WERI-Rb-1 (cell line): Measurements from ENCODE around the gene SERPINA9.
"Not testable (repeated sequence)": the region's sequence is repeated elsewhere in the genome, so short reads cannot be mapped to it uniquely, and the experiment has no call there.

ENCODE experiments used
- DNase-seq: peaks from one replicate; pipeline ENCODE4 v3.0.0-alpha.2; 2020
- H3K27ac ChIP-seq: fragments of 250-450 bp; sonication (Bioruptor Pico); 2 replicates; pipeline ENCODE4 v1.5.1; 2020; ENCODE audit warnings: mild to moderate bottlenecking, moderate library complexity
- H3K27me3 ChIP-seq: fragments of 250-450 bp; sonication (Bioruptor Pico); 2 replicates; pipeline ENCODE4 v1.5.1; 2021; ENCODE audit warnings: mild to moderate bottlenecking, low read depth, moderate library complexity; ENCODE audit not compliant: insufficient read depth, severe bottlenecking
- H3K36me3 ChIP-seq: fragments of 250-450 bp; sonication (Bioruptor Pico); 2 replicates; pipeline ENCODE4 v1.5.1; 2020; ENCODE audit warnings: mild to moderate bottlenecking, moderate library complexity
- H3K4me3 ChIP-seq: 2 replicates; pipeline ENCODE4 v1.5.1; 2011; ENCODE audit warnings: low read depth, mild to moderate bottlenecking, control low read depth, low read length
- H3K9me3 ChIP-seq: fragments of 250-450 bp; sonication (Bioruptor Pico); 2 replicates; pipeline ENCODE4 v1.5.1; 2021; ENCODE audit warnings: mild to moderate bottlenecking, moderate library complexity; ENCODE audit not compliant: severe bottlenecking
- TF ChIP-seq, protein P1 (sequence below): IDR thresholded peaks from 2 replicates; pipeline ENCODE4 v1.5.1; 2011; ENCODE audit warnings: low read depth, mild to moderate bottlenecking, control low read depth, inconsistent platforms, low read length

SERPINA9 gene

DNA sequence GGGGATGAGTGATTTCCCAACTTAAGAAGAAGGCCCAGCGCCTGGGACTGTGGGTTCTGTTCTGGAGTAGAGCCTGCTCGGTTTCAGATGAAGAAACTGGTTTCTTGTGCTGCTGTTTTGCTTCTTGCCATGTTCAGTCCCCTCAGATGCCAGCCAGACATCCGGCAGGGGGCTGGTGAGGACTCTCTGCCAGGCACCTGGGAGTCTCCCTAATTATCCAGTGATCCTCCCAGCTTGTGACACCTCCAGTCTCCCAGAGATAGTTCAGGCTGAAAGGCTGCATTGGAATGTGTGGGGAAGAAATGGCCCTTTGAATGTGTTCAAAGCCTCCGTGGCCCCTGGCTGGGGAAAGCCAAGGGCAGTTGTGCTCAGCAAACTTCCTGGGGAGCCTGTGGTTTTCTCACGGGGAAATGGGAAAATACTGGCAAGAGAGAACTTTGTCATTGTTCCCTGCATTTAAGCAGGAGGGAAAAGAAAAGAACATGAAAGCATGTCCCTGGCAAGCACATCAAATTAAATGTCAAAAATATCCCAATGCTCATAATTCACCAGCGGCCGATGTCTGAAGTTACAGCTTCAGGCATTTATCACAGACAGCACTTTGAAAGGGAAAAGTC is 41.8 kb upstream of the SERPINA9 start:
- Histone ChIP-seq H3K4me3 (no peak overlapping the region), H3K36me3 (no peaks in the 10 kb centered on the region), H3K9me3 (no peaks in the 10 kb centered on the region), H3K27me3 (peaks cover 75% of the 10 kb centered on the region), H3K27ac (no peak overlapping the region)
- TF ChIP-seq, protein P1, sequence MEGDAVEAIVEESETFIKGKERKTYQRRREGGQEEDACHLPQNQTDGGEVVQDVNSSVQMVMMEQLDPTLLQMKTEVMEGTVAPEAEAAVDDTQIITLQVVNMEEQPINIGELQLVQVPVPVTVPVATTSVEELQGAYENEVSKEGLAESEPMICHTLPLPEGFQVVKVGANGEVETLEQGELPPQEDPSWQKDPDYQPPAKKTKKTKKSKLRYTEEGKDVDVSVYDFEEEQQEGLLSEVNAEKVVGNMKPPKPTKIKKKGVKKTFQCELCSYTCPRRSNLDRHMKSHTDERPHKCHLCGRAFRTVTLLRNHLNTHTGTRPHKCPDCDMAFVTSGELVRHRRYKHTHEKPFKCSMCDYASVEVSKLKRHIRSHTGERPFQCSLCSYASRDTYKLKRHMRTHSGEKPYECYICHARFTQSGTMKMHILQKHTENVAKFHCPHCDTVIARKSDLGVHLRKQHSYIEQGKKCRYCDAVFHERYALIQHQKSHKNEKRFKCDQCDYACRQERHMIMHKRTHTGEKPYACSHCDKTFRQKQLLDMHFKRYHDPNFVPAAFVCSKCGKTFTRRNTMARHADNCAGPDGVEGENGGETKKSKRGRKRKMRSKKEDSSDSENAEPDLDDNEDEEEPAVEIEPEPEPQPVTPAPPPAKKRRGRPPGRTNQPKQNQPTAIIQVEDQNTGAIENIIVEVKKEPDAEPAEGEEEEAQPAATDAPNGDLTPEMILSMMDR, result no peak
- DNase-seq, result no peak

DNA sequence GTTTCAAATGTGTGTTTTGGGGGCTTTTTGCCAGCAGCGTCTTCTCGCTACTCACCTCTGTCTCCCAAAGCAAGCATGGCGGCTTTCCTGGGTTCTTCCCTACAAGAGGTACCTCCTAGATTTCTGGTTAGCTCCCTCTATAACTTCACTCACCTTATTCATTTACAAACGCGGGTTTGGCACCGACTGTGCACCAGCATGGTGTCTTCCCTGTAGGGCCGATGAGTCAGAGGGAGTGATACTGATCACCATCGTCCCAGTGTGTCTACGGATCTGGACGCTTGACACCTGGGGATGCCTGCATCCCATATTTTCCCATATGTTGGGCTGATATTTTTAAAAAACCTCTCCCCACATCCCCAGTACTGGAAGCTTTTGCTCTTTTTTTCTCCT is 41.2 kb upstream of the SERPINA9 start:
- no peak for DNase-seq
- H3K36me3 ChIP-seq, result no peaks in the 10 kb centered on the region
- no peak overlapping the region for H3K4me3 ChIP-seq
- H3K27me3 ChIP-seq, result peaks cover 75% of the 10 kb centered on the region
- TF ChIP-seq, protein P1, result no peak
- no peak overlapping the region for H3K27ac ChIP-seq
- H3K9me3 ChIP-seq, result no peaks in the 10 kb centered on the region

DNA sequence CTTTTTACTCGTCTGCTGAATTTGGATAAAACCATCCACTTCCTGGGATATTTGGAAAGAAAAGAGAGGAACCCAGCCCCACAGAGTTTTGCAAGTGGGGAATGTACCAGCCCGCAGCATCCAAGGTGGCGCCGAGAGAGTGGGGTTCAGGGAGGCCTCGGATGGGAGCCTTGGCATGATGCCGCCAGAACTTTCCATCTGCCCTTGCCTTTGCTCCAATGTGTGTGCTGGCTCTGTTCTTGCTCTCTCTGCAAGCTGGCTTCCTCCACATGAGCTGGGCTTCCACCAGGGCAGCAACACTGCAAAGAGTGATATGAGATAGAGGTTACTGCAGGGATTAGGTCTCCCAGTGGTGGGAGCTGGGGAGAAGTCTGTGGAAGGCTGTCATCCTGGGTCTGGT is 39.9 kb upstream of the SERPINA9 start:
- no peak overlapping the region for H3K27ac ChIP-seq
- H3K36me3 ChIP-seq, result no peaks in the 10 kb centered on the region
- H3K9me3 ChIP-seq, result no peaks in the 10 kb centered on the region
- no peak for DNase-seq
- TF ChIP-seq, protein P1, result no peak
- H3K27me3 ChIP-seq, result peaks cover 73% of the 10 kb centered on the region
- no peak overlapping the region for H3K4me3 ChIP-seq

DNA sequence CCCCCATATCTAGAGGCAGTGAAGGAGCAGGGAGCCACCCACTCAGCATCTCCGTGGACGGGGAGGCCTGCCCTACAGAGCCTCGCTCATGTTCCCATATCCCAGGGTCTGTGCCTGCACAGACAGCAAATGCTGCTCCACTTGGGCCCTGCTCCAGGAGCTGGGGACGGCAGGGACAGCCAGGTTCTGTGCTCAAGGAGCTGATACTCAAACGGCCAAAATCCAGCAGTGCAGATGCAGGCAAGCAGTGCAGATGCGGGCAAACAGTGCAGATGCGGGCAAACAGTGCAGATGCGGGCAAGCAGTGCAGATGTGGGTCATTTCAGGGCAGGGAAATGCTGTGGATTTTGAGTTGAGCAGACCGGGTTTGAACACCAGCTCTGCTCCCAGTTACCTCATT is 39.4 kb upstream of the SERPINA9 start:
- DNase-seq, result no peak
- H3K27ac ChIP-seq, result no peak overlapping the region
- TF ChIP-seq, protein P1, result no peak
- no peaks in the 10 kb centered on the region for H3K9me3 ChIP-seq
- H3K36me3 ChIP-seq, result no peaks in the 10 kb centered on the region
- H3K27me3 ChIP-seq, result peaks cover 75% of the 10 kb centered on the region
- no peak overlapping the region for H3K4me3 ChIP-seq

DNA sequence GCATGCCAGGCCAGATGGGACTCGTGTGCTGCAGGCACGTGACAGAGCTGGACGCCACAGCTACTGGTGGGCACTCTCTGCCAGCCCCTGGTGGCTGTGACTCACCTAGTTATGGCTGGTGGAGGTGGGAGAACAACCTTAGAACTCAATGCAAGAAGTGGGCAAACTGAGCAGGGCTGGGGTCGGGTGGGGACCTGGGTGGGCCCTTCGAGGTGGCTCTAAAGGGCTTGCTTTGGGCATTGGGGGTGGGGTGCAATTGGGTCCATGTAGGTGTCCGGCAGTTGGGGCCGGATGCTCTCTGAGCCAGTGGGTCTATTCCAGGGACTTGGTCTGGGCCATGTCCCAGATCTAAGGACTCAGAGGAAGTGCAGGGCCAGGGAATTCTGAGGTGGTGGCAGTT is 38.4 kb upstream of the SERPINA9 start:
- H3K27ac ChIP-seq, result no peak overlapping the region
- TF ChIP-seq, protein P1, result no peak
- no peak for DNase-seq

DNA sequence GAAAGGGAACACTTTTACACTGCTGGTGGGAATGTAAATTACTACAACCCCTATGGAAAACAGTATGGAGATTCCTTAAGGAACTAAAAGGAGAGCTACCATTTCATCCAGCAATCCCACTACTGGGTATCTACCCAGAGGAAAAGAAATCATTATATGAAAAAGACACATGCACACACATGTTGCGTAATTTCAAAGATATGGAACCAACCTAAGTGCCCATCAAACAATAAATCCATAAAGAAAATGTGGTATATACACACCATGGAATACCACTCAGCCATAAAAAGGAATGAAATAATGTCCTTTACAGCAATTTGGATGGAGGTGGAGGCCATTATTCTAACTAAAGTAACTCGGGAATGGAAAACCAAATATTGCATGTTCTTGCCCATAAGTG is 34.5 kb upstream of the SERPINA9 start:
- H3K9me3 ChIP-seq, DNase-seq, H3K27ac ChIP-seq, H3K36me3 ChIP-seq, H3K4me3 ChIP-seq: not testable (repeated sequence)
- peaks cover 86% of the 10 kb centered on the region for H3K27me3 ChIP-seq

More for the DNA sequence above, 38.4 kb upstream of the SERPINA9 start:
- Histone ChIP-seq H3K27me3 (peaks cover 84% of the 10 kb centered on the region), H3K4me3 (no peak overlapping the region), H3K9me3 (no peaks in the 10 kb centered on the region), H3K36me3 (no peaks in the 10 kb centered on the region)
